Activated T-helper 17 cell treated with anti-CD3 and anti-CD28 coated beads, Interleukin-2, amount 50 U/mL, for 72 hours (primary cell): ENCODE measurements around the gene ID3. TPM values are rescaled to one million over a fixed set of nuclear protein-coding genes. Genes with fewer than 3 reads are reported as not detected.

Experiments
- ATAC-seq: fragments of 150-1000 bp; cut with Tn5 transposase; replicated peaks from 2 replicates; pipeline ENCODE4 v1.10.0; 2021; ENCODE audit warnings: mild to moderate bottlenecking, moderate library complexity
- H3K27ac Mint-ChIP-seq: one replicate; pipeline ENCODE4 v1.8.0; 2022; ENCODE audit warnings: mixed read lengths
- H3K27me3 Mint-ChIP-seq: one replicate; pipeline ENCODE4 v1.8.0; 2022; ENCODE audit warnings: mixed read lengths
- H3K36me3 Mint-ChIP-seq: one replicate; pipeline ENCODE4 v1.8.0; 2022; ENCODE audit warnings: low read depth, mild to moderate bottlenecking, mixed read lengths
- H3K4me1 Mint-ChIP-seq: one replicate; pipeline ENCODE4 v1.8.0; 2022; ENCODE audit warnings: mixed read lengths
- H3K4me3 Mint-ChIP-seq: one replicate; pipeline ENCODE4 v1.8.0; 2022; ENCODE audit warnings: mild to moderate bottlenecking, mixed read lengths
- H3K9me3 Mint-ChIP-seq: one replicate; pipeline ENCODE4 v1.8.0; 2022; ENCODE audit warnings: mixed read lengths
- total RNA-seq, 2 donors: library from RNA; stranded (reverse); gene quantifications; one replicate each; pipeline ENCODE4 v1.2.3, GENCODE V29; 2022

Gene ID3, protein sequence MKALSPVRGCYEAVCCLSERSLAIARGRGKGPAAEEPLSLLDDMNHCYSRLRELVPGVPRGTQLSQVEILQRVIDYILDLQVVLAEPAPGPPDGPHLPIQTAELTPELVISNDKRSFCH
- 10 to 100 TPM; 19.5 to 45.2 TPM for total RNA-seq

DNA sequence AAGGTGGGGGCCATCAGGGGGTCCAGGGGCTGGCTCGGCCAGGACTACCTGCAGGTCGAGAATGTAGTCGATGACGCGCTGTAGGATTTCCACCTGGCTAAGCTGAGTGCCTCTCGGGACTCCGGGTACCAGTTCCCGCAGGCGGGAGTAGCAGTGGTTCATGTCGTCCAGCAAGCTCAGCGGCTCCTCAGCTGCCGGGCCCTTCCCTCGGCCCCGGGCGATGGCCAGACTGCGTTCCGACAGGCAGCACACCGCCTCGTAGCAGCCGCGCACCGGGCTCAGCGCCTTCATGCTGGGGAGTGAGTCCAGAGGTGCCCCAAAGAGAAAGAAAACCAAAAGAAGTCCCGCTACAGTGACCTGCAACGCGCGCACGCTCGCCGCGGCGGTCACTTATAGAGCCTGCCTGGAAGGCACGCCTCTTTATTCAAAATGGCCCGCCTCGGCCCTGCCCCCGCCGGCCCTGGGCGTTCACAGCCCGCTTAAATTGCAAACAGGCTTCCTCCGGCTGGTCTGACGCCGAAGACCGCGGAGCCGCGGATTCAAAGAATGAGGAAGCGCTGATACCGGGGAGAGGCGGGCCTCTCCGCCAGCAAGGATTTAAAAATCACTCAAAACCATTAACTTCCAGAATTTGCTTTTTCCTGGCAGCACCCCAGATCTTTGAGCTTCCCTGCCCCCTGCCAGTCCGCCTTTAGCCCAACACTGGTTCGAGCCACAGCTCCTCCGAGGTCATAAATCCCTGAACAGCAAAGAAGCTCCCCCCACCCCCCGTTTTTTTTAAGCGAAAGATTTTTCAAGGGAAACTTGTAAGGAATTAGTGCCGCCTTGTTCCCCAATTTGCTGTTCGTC lies at the start of gene ID3:
Gene ID3, minus strand, starts transcription at position 366 of the 849 bp plus-strand sequence. Its CDS starts 75 bp downstream, at position 291.
- peak; percentile 81 for ATAC-seq
- Mint-ChIP-seq H3K4me3 (peak within 1 kb of the TSS; percentile 94), H3K27ac (peak within 1 kb of the TSS; percentile 77), H3K4me1 (peaks cover 18% of the 10 kb centered on the region), H3K9me3 (no peaks in the 10 kb centered on the region), H3K27me3 (no peaks in the 10 kb centered on the region), H3K36me3 (peaks cover 19% of the 10 kb centered on the region)

GRCh38 chr1:23607944-23608343 lies 48.6 kb upstream of the ID3 start:
- Mint-ChIP-seq H3K4me1 (peaks cover 25% of the 10 kb centered on the region), H3K27me3 (no peaks in the 10 kb centered on the region), H3K27ac (peak overlapping the region; percentile 78), H3K4me3 (no peak overlapping the region), H3K36me3 (no peaks in the 10 kb centered on the region), H3K9me3 (no peaks in the 10 kb centered on the region)
- no peak for ATAC-seq

DNA sequence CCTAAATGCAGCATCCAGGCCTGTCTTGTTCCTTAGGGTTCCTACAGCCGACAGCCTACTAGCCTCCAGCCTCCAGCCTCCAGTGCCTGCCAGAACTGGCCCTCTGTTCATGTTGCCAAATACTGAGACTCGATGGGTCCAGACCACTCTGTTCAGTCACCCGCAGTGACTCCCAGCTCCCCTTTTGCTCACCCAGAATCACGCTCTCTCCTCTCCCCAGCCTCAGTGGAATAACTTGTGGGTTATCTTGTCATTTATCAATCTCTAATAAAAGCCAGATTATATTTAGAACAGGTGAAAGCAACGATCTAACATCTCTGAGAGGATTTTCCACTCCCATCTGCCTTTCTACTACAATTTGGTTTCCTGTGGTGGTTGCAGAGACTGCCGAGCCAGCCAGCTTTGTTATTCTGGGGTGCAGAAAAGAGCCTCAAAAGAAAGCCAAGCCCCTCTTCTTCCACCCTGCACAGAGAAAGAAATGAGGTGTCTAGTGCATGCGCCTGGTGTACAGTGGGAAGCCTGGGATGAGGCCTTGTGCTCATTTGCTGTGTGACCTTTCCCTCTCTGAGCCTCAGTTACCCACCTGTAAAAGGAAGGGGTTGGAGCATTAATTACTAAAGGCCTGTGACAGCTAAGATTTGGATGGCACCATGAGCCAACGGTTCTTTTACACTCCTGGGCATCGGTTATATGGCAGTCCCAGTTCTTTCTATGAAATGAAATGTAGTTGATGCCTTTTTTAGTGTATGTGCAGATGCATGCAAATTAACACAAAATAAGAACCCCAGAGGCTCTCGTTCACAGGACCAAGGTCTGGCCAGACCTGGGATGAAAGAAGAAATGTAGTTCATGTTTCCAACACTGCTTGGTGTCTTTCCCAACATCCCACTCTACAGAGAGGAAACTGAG lies 42.9 kb upstream of the ID3 start:
- Mint-ChIP-seq H3K36me3 (no peaks in the 10 kb centered on the region), H3K4me1 (peaks cover 35% of the 10 kb centered on the region), H3K9me3 (no peaks in the 10 kb centered on the region), H3K27ac (peak overlapping the region; percentile 84), H3K27me3 (no peaks in the 10 kb centered on the region), H3K4me3 (peak overlapping the region; percentile 64)
- ATAC-seq: peak; percentile 46

DNA sequence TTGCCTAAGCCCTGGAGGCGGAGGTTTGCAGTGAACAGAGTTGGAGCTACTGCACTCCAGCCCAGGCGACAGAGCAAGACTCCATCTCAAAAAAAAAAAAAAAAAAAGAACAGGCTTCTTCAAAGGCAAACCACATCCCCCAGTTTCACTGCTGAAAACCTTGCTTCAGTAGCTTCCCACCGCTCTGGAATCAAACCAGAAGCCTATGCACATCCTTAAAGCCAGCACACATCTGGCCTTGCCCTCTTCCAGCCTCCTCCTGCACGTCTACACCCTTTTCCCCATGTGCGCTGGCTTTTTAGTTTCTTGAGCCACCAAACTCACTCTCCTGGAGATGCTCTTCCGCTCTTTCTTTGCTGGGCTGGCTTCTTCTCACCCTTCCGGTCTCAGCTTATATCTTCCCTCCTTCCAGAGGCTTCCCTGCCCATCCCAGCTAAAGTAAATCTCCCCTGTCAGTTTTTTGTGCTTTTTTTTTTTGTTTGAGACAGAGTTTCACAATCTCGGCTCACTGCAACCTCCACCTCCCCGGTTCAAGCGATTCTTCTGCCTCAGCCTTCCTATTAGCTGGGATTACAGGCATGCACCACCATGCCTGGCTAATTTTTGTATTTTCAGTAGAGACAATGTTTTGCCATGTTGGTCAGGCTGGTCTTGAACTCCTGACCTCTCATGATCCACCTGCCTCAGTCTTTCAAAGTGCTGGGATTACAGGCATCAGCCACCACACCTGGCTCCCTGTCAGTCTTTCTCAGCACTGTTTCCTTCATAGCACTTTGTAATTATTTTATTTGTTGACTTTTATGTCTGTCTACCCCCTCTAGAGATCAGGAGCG lies 42.0 kb upstream of the ID3 start:
- Mint-ChIP-seq H3K4me3 (peak overlapping the region; percentile 64), H3K4me1 (peaks cover 32% of the 10 kb centered on the region), H3K27me3 (no peaks in the 10 kb centered on the region)

GRCh38 chr1:23600283-23600682 lies 41.0 kb upstream of the ID3 start:
- Mint-ChIP-seq H3K4me3 (peak overlapping the region; percentile 64), H3K27me3 (no peaks in the 10 kb centered on the region), H3K9me3 (no peaks in the 10 kb centered on the region), H3K36me3 (no peaks in the 10 kb centered on the region), H3K27ac (peak overlapping the region; percentile 84), H3K4me1 (peaks cover 32% of the 10 kb centered on the region)
- no peak for ATAC-seq

More for the DNA sequence above, 42.0 kb upstream of the ID3 start:
- peak overlapping the region; percentile 84 for H3K27ac Mint-ChIP-seq
- ATAC-seq: peak; percentile 34
- no peaks in the 10 kb centered on the region for H3K36me3 Mint-ChIP-seq
- no peaks in the 10 kb centered on the region for H3K9me3 Mint-ChIP-seq

GRCh38 chr1:23599125-23599524 lies 39.8 kb upstream of the ID3 start:
- Mint-ChIP-seq H3K9me3 (no peaks in the 10 kb centered on the region), H3K36me3 (no peaks in the 10 kb centered on the region), H3K4me3 (no peak overlapping the region), H3K27ac (no peak overlapping the region), H3K27me3 (no peaks in the 10 kb centered on the region), H3K4me1 (peaks cover 38% of the 10 kb centered on the region)
- no peak for ATAC-seq

DNA sequence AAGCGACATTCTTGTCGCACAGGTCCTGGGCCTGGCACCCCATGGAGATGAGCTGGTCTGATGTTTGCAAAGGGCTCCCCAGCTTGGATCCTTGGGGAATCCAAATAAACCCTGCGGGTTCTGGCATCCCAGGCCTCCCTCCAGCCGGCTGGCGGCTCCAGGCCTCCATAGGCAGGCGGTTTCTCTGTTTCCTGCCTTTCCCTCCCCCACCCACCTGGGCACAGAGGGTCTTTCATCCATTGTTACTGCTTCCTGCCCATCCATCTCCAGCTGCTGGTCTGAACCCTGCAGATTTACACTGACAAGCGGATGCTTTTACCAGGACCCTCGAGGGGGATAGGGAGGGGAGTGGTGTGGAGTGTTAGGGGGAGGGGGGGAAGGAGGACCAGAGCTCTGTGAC lies 39.1 kb upstream of the ID3 start:
- H3K4me3 Mint-ChIP-seq: no peak overlapping the region
- H3K4me1 Mint-ChIP-seq: peaks cover 42% of the 10 kb centered on the region
- no peak for ATAC-seq
- no peaks in the 10 kb centered on the region for H3K9me3 Mint-ChIP-seq
- H3K27me3 Mint-ChIP-seq: no peaks in the 10 kb centered on the region
- no peaks in the 10 kb centered on the region for H3K36me3 Mint-ChIP-seq
- no peak overlapping the region for H3K27ac Mint-ChIP-seq

DNA sequence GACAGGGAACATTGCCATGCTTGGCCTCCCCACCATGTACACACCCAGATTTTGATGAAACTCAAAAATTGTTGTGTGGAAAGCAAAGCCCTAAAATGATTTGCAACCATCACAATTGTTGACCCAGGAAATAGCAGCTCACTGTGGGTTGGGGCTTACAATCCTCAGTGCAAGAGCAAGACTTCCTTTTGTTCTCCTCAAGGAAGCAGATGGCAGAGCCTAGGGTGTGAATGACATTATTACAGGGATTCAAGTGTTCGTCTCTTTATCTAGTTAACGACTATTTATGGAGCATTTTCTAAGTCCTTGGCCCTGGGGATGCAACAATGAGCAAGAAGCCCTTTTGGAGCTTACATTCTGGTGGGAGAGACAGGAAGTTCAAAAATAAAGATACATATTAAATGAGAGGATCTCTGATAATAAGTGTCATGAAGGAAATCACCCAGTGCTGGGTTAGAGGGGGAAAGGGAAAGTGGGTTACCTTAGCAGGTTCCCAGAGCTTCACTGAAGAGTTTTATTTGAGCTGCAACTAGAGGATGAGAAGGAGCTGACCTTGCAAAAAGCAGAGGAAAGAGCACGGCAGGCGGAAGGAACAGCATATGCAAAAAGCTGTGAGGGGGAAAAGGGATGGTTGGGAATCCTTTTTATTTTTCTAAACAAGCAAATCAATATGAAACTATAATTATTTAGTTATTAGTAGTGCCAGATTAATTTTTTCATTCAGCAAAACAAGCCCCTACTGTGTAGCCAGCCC lies 38.5 kb upstream of the ID3 start:
- Mint-ChIP-seq H3K4me1 (peaks cover 44% of the 10 kb centered on the region), H3K9me3 (no peaks in the 10 kb centered on the region), H3K27ac (peak overlapping the region; percentile 40), H3K36me3 (no peaks in the 10 kb centered on the region), H3K27me3 (no peaks in the 10 kb centered on the region), H3K4me3 (peak overlapping the region; percentile 35)
- no peak for ATAC-seq

DNA sequence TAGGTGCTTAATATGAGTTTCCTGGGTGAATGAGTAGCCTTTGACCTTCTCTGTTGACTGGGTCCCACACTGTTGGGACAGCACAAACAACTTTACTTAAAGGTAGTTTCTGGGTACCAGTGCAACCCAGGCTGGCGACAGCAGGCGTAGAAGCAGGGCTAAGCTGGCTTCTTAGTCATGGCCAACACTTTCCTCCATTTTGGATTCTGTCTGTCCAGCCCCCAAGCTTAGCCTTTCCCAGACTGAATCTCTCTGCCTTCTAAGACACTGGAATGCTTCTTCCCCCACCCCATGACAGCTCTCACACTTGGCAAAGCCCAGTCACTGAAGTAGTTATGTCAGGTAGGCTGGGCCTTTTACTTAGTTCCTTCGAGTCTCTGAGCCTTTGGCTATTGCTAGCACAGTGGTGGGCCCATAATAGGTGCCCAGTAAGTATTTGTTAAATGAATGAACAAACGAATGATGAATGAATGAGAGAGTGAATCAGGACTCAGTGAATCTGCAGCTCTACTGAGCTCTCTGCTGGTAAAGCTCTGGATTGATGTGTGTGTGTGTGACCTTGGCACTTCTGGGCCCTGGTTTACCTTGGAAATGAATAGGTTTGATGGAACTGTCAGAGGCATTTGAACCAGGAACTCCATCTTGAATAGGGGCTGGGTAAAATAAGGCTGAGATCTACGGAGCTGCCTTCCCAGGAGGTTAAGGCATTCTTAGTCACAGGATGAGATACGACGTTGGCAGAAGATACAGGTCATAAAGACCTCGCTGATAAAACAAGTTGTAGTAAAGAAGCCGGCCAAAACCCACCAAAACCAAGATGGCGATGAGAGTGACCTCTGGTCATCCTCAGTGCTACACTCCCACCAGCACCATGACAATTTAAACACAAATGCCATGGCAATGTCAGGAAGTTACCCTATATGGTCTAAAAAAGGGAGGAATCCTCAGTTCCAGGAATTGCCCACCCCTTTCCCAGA lies 37.4 kb upstream of the ID3 start:
- Mint-ChIP-seq H3K27me3 (no peaks in the 10 kb centered on the region), H3K4me3 (no peak overlapping the region), H3K36me3 (no peaks in the 10 kb centered on the region), H3K4me1 (peaks cover 45% of the 10 kb centered on the region), H3K9me3 (no peaks in the 10 kb centered on the region), H3K27ac (no peak overlapping the region)
- ATAC-seq: no peak

DNA sequence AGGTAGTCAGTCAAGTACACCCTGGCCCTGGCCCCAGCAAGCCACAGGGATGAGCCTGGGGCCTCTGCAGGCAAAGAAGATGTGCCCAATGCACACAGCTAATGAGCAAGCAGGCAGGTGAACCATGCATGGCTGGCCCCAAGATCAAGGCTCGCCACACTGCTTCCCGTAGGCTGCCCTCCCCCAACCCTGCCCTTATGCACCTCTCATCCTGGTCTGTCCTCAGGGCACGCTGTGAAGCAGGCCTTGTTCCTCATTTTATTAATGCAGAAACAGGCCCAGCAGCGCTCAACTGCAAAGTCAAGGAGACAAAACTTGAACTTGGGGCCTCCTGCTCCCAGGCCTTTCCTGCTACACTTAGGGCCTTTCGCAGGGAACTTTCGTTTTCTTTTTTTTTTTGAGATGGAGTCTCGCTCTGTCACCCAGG lies 35.6 kb upstream of the ID3 start:
- no peak for ATAC-seq
- peaks cover 44% of the 10 kb centered on the region for H3K4me1 Mint-ChIP-seq
- no peaks in the 10 kb centered on the region for H3K36me3 Mint-ChIP-seq
- no peaks in the 10 kb centered on the region for H3K27me3 Mint-ChIP-seq
- H3K27ac Mint-ChIP-seq: peak overlapping the region; percentile 13
- no peaks in the 10 kb centered on the region for H3K9me3 Mint-ChIP-seq
- no peak overlapping the region for H3K4me3 Mint-ChIP-seq

- Mint-ChIP-seq H3K27ac (peak overlapping the region; percentile 13), H3K4me1 (peaks cover 48% of the 10 kb centered on the region), H3K9me3 (no peaks in the 10 kb centered on the region), H3K4me3 (no peak overlapping the region), H3K36me3 (no peaks in the 10 kb centered on the region), H3K27me3 (no peaks in the 10 kb centered on the region)
- ATAC-seq: no peak
These were observed 35.0 kb upstream of the ID3 start for GRCh38 chr1:23594149-23594907.

- no peaks in the 10 kb centered on the region for H3K27me3 Mint-ChIP-seq
- ATAC-seq: no peak
- no peaks in the 10 kb centered on the region for H3K36me3 Mint-ChIP-seq
- no peak overlapping the region for H3K4me3 Mint-ChIP-seq
- H3K9me3 Mint-ChIP-seq: no peaks in the 10 kb centered on the region
- H3K4me1 Mint-ChIP-seq: peaks cover 48% of the 10 kb centered on the region
- H3K27ac Mint-ChIP-seq: no peak overlapping the region
These were observed 34.4 kb upstream of the ID3 start for GRCh38 chr1:23593556-23594148.
